ENCODE data around the gene ZNF174. TPM values are rescaled to one million over a fixed set of nuclear protein-coding genes. Genes with fewer than 3 reads are reported as not detected.

Gene ZNF174
- 8.2 TPM for total RNA-seq (2021; ENCODE audit: unreplicated experiment)
- 3.8 and 4.9 TPM in 2 replicates for polyA plus RNA-seq (2012)
- percentile 71 among the genes with signal in this experiment for Bru-seq, nascent RNA
- percentile 51 among the genes with signal in this experiment for BruChase-seq, experiment 1, labeled RNA remaining after a 6-hour chase
- BruChase-seq, experiment 2, labeled RNA remaining after a 2-hour chase: percentile 76 among the genes with signal in this experiment
- long read RNA-seq, transcript ZNF174-201 (3 exons, 2,260 nt): major isoform, 5 of 12 reads
- long read RNA-seq, partial matches to known transcripts: 0 of 12 reads
- long read RNA-seq, other reads (novel, unspliced or antisense): 3 of 12 reads

DNA sequence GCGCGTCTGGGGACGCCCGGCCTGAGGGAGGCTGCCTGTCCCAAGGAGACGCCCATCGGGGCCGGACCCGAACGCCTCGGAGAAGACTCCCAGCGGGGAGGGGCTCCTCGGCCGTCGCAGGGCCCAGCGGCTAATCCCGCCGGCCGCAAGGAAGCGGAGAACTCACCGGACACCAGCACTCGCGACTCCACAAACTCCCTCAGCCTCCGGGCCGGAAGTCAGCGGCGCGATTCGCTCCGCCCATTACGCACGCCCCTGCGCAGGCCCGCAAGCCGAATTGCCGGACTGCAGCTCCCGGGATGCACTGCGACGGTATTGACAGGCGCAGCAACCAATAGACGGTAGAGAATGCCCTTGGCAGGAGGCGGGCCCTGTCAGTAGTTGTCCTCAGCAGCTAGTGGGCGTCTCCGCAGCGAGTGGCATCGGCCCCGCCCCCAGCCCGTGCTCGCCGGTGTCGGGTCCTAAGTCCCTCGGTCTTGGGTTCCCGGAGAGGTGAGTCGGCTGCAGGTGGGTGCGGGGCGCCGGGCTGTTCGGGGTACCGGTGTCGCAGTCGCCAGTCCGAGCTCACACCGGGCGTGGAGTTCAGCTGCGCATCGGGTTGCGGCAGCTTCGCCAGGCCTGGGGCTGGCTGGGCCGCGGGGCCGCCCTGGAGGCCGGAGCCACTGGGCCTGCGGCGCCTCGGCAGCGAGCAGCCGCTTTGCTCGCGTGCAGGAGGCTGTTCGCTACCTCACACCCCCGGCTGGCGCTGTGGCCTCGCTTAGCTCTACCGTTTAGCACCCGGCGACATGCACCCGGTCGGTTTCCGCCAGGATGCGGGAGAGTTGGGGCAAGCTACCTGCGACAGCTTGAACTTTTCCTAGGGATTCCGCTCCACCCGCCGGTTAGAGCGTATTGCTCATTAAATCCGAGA, at the start of gene ZNF174, which contains the start of gene ZSCAN32:
Gene ZNF174 (plus strand): TSS at position 437 of the 910 bp plus-strand sequence. CDS start 790 bp downstream, outside the sequence.
Gene ZSCAN32 (minus strand): TSS at position 226 of the 910 bp plus-strand sequence. CDS start 3,447 bp downstream, outside the sequence.
- intact Hi-C loops (cut with micrococcal nuclease): loop anchor here (1.0 kb wide), 1 partner anchor 118 kb away; the partner anchor contains the start of gene ZNF263
- Histone ChIP-seq H3K27ac (ENCODE audit: low read depth, low read length) (peak within 1 kb of the TSS; percentile 83), H3K27me3 (ENCODE audit: insufficient read depth, low read length) (no peaks in the 10 kb centered on the region), H3K36me3 (ENCODE audit: control insufficient read depth in 1 of 2, insufficient read depth in 2 of 2, low read length in 2 of 2) (peaks cover 14 to 45% of the 10 kb centered on the region in 2 experiments; a peak in 3 of 4 replicates), H3K4me2 (ENCODE audit: low read length) (peak within 1 kb of the TSS; percentile 99), H3K9ac (ENCODE audit: low read length) (peak within 1 kb of the TSS; percentile 88), H3K79me2 (ENCODE audit: insufficient read depth, low read length) (peaks cover 52% of the 10 kb centered on the region), H3K4me3 (replicated peaks in 1 of 2; ENCODE audit: low read depth in 1 of 2, low read length in 2 of 2) (peak within 1 kb of the TSS; percentile 92 to 96), H2AFZ (ENCODE audit: low read depth, low read length, poor library complexity, severe bottlenecking) (peak within 1 kb of the TSS; percentile 25), H3K9me3 (ENCODE audit: control insufficient read depth in 1 of 2, insufficient read depth in 1 of 2, low read depth in 1 of 2, low read length in 2 of 2) (peaks cover 0 to 3% of the 10 kb centered on the region in 2 experiments; a peak in 1 of 4 replicates), H3K9me2 (ENCODE audit: insufficient read depth) (no peaks in the 10 kb centered on the region), H4K20me1 (ENCODE audit: insufficient read depth) (no peaks in the 10 kb centered on the region), H3K4me1 (ENCODE audit: control insufficient read depth in 1 of 2, insufficient read depth in 2 of 2, low read length in 2 of 2) (peaks cover 5 to 12% of the 10 kb centered on the region in 2 experiments; a peak in 3 of 4 replicates)
- RAD21 ChIA-PET (ENCODE audit: low non-redundant PET in 1 of 2, low total read pairs in 2 of 2, uncharacterized antibody in 2 of 2, unreplicated experiment in 2 of 2): no interaction called here
- POLR2A ChIA-PET: interaction anchor here (0.8 to 1.5 kb wide), 5 partner anchors 8 to 118 kb away, joined by 3 to 4 read pairs (median 4); partner anchors contain the start of genes NAA60 and ZNF597
- DNase-seq (ENCODE audit: low read depth, low spot score): peak; percentile 97
- TF ChIP-seq CEBPB (IDR thresholded peaks at IDR 0.05; ENCODE audit: low read depth) (no peak), EGR1 (IDR thresholded peaks at IDR 0.05; ENCODE audit: low read depth) (peak; percentile 73), YY1 (IDR thresholded peaks at IDR 0.05; ENCODE audit: extremely low read depth, insufficient replicate concordance, low read depth, low read length) (no peak), CBX3 (IDR thresholded peaks at IDR 0.05; ENCODE audit: low read depth) (peak; percentile 93), RAD21 (IDR thresholded peaks at IDR 0.05; ENCODE audit: low read depth) (0 out of 2 replicates have a peak, but pooled peaks have one; percentile 2), ZFX (IDR thresholded peaks at IDR 0.05) (peak; percentile 96), ELF1 (IDR thresholded peaks at IDR 0.05; ENCODE audit: borderline replicate concordance, low read depth) (peak; percentile 91), SP1 (IDR thresholded peaks at IDR 0.05; ENCODE audit: low read depth) (peak; percentile 100), FOSL1 (IDR thresholded peaks at IDR 0.05; ENCODE audit: low read depth) (peak; percentile 89), POLR2AphosphoS5 (IDR thresholded peaks at IDR 0.05; ENCODE audit: low read depth, low read length) (peak; percentile 94), SIN3A (IDR thresholded peaks at IDR 0.05; ENCODE audit: low read depth) (peak; percentile 94), POLR2A (IDR thresholded peaks at IDR 0.05; ENCODE audit: borderline replicate concordance, extremely low read depth, insufficient read depth, insufficient read length) (peak; percentile 82)
- TF ChIP-seq, protein P1, sequence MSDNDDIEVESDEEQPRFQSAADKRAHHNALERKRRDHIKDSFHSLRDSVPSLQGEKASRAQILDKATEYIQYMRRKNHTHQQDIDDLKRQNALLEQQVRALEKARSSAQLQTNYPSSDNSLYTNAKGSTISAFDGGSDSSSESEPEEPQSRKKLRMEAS (IDR thresholded peaks at IDR 0.05): peak; percentile 86
- TF ChIP-seq, protein P2, sequence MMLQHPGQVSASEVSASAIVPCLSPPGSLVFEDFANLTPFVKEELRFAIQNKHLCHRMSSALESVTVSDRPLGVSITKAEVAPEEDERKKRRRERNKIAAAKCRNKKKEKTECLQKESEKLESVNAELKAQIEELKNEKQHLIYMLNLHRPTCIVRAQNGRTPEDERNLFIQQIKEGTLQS (IDR thresholded peaks at IDR 0.05): no peak
- ATAC-seq: peak; percentile 97
- BruUV-seq (replicated peaks): no TSS peak
- CTCF ChIA-PET: interaction anchor here (1.0 to 1.5 kb wide), 2 partner anchors 100 to 134 kb away, joined by 3 to 4 read pairs; partner anchors contain the start of gene CLUAP1
